ENCODE measurements around the gene ADAM10.

The ADAM10 gene

GRCh38 chr15:58602823-58603222 is 146.7 kb downstream of the ADAM10 start:
- H3K4me3 ChIP-seq (ENCODE audit: low read depth, low read length) = no peak overlapping the region
- no peak for DNase-seq (ENCODE audit: low read depth)
- no peak for TF ChIP-seq CTCF (IDR thresholded peaks at IDR 0.05; ENCODE audit: insufficient read depth, low read depth, low read length, missing control alignments)

GRCh38 chr15:58598829-58599210 is 150.7 kb downstream of the ADAM10 start:
- DNase-seq (ENCODE audit: low read depth) = no peak
- no peak for TF ChIP-seq CTCF (IDR thresholded peaks at IDR 0.05; ENCODE audit: insufficient read depth, low read depth, low read length, missing control alignments)
- H3K4me3 ChIP-seq (ENCODE audit: low read depth, low read length) = no peak overlapping the region

- TF ChIP-seq CTCF (IDR thresholded peaks at IDR 0.05; ENCODE audit: insufficient read depth, low read depth, low read length, missing control alignments) = no peak
- H3K4me3 ChIP-seq (ENCODE audit: low read depth, low read length) = no peak overlapping the region
- no peak for DNase-seq (ENCODE audit: low read depth)
Measured at GRCh38 chr15:58597943-58598828, 151.3 kb downstream of the ADAM10 start.

GRCh38 chr15:58595516-58596263 is 153.8 kb downstream of the ADAM10 start:
- no peak for TF ChIP-seq CTCF (IDR thresholded peaks at IDR 0.05; ENCODE audit: insufficient read depth, low read depth, low read length, missing control alignments)
- no peak overlapping the region for H3K4me3 ChIP-seq (ENCODE audit: low read depth, low read length)
- no peak for DNase-seq (ENCODE audit: low read depth)

GRCh38 chr15:58594898-58595297 is 154.6 kb downstream of the ADAM10 start:
- H3K4me3 ChIP-seq (ENCODE audit: low read depth, low read length) = no peak overlapping the region
- TF ChIP-seq CTCF (IDR thresholded peaks at IDR 0.05; ENCODE audit: insufficient read depth, low read depth, low read length, missing control alignments) = no peak
- no peak for DNase-seq (ENCODE audit: low read depth)

- TF ChIP-seq CTCF (IDR thresholded peaks at IDR 0.05; ENCODE audit: insufficient read depth, low read depth, low read length, missing control alignments) = no peak
- peak; percentile 50 for DNase-seq (ENCODE audit: low read depth)
- no peak overlapping the region for H3K4me3 ChIP-seq (ENCODE audit: low read depth, low read length)
Measured at GRCh38 chr15:58593870-58594269, 155.6 kb downstream of the ADAM10 start.
